Caco-2 (cell line): ENCODE results near the gene INHA. TPM values are rescaled to one million over a fixed set of nuclear protein-coding genes. Genes with fewer than 3 reads are reported as not detected.

Experiments used
- BruUV-seq: library from RNA; stranded (reverse); fragments of 400-500 nt; replicated peaks from 2 replicates; lab custom pipeline; 2021; lab: Mats Ljungman, UMichigan
- CTCF ChIA-PET: fragments of 300-600 bp; sonication (Branson Sonifier 250); formaldehyde crosslinking; loops from one replicate; lab custom pipeline; 2022; ENCODE audit warnings: antibody characterized with exemption; lab: Charles Lee
- POLR2A ChIA-PET: fragments of 300-600 bp; sonication (Branson Sonifier 250); formaldehyde crosslinking; loops from one replicate; lab custom pipeline; 2022; ENCODE audit warnings: antibody characterized with exemption; lab: Charles Lee
- DNase-seq, 2 experiments: peaks; one replicate each; pipeline versions ENCODE4 v3.0.0 to v3.0.0-alpha.2; 2020 to 2022
- H3K27me3 ChIP-seq: replicated peaks from 2 replicates; pipeline ENCODE4 v1.6.0; 2011; ENCODE audit warnings: low read length; ENCODE audit not compliant: control insufficient read depth, insufficient read depth
- H3K36me3 ChIP-seq: 2 replicates; pipeline ENCODE4 v1.5.1; 2011; ENCODE audit warnings: low read length; ENCODE audit not compliant: control insufficient read depth, insufficient read depth
- H3K4me1 ChIP-seq: fragments of 250-450 bp; sonication (Bioruptor Pico); 2 replicates; pipeline ENCODE4 v1.5.1; 2020; ENCODE audit warnings: mild to moderate bottlenecking
- H3K4me3 ChIP-seq: 2 replicates; pipeline ENCODE4 v1.5.1; 2011; ENCODE audit warnings: low read depth, mild to moderate bottlenecking, control low read depth, low read length
- H3K9me3 ChIP-seq: fragments of 250-450 bp; sonication (Bioruptor Pico); 2 replicates; pipeline ENCODE4 v1.5.1; 2020; ENCODE audit warnings: mild to moderate bottlenecking, moderate library complexity
- H3K27ac Mint-ChIP-seq: one replicate; pipeline ENCODE4 v1.8.0; 2022; ENCODE audit warnings: mixed read lengths; ENCODE audit not compliant: unreplicated experiment
- H3K27me3 Mint-ChIP-seq: one replicate; pipeline ENCODE4 v1.8.0; 2022; ENCODE audit warnings: mixed read lengths; ENCODE audit not compliant: insufficient read depth, unreplicated experiment
- H3K36me3 Mint-ChIP-seq: one replicate; pipeline ENCODE4 v1.8.0; 2022; ENCODE audit warnings: mild to moderate bottlenecking, mixed read lengths; ENCODE audit not compliant: insufficient read depth, unreplicated experiment
- H3K4me1 Mint-ChIP-seq: one replicate; pipeline ENCODE4 v1.8.0; 2022; ENCODE audit warnings: low read depth, mixed read lengths; ENCODE audit not compliant: unreplicated experiment
- H3K4me3 Mint-ChIP-seq: one replicate; pipeline ENCODE4 v1.8.0; 2022; ENCODE audit warnings: mild to moderate bottlenecking, moderate library complexity, mixed read lengths; ENCODE audit not compliant: unreplicated experiment
- H3K9me3 Mint-ChIP-seq: one replicate; pipeline ENCODE4 v1.8.0; 2022; ENCODE audit warnings: mixed read lengths; ENCODE audit not compliant: unreplicated experiment
- intact Hi-C: fragments of 100-400 bp; cut with micrococcal nuclease; formaldehyde crosslinking; loops from one replicate; pipeline ENCODE4 v1.10.0; 2022; ENCODE audit not compliant: unreplicated experiment
- total RNA-seq: library from RNA; stranded (reverse); gene quantifications from 2 replicates; pipeline ENCODE4 v1.2.3, GENCODE V29; 2022
- TF ChIP-seq, protein P1 (sequence below), 2 experiments: fragments of 200-600 bp in 1 of 2; IDR thresholded peaks; 1 replicate in 1 of 2; 2 replicates in 1 of 2; pipeline versions ENCODE4 v1.5.1 to v1.8.0; 2011 to 2022; ENCODE audit warnings: antibody characterized with exemption in 1 of 2, control low read depth in 1 of 2, inconsistent platforms in 1 of 2, low read depth in 1 of 2, low read length in 1 of 2, mild to moderate bottlenecking in 1 of 2, moderate library complexity in 1 of 2; ENCODE audit not compliant: insufficient read depth in 1 of 2, severe bottlenecking in 1 of 2, unreplicated experiment in 1 of 2

The INHA gene
- total RNA-seq, 1 experiment from 2014 or later, result 1.5 TPM

- no peak overlapping the region for H3K4me3 Mint-ChIP-seq
- H3K27me3 Mint-ChIP-seq, result no peaks in the 10 kb centered on the region
- Histone ChIP-seq H3K36me3 (no peaks in the 10 kb centered on the region), H3K27me3 (no peaks in the 10 kb centered on the region; the same call in 1 of the 2 replicates), H3K9me3 (no peaks in the 10 kb centered on the region), H3K4me3 (no peak overlapping the region), H3K4me1 (peaks cover 25% of the 10 kb centered on the region)
- no peaks in the 10 kb centered on the region for H3K9me3 Mint-ChIP-seq
- intact Hi-C loops, result loop anchor here (5.0 kb wide), 1 partner anchor 37 kb away; the partner anchor contains the start of gene STK11IP
- peaks cover 15% of the 10 kb centered on the region for H3K4me1 Mint-ChIP-seq
- no TSS peak for BruUV-seq
- ChIA-PET POLR2A (interaction anchor here (0.6 to 1.0 kb wide), 3 partner anchors 11 to 37 kb away, joined by 3 to 6 read pairs (median 3); partner anchors contain the start of genes OBSL1 and STK11IP), CTCF (interaction anchor here (0.6 to 3.4 kb wide), 8 partner anchors 8 to 276 kb away, joined by 3 to 19 read pairs (median 6); partner anchors contain the start of genes CHPF, OBSL1 and TMEM198)
- TF ChIP-seq, protein P1, sequence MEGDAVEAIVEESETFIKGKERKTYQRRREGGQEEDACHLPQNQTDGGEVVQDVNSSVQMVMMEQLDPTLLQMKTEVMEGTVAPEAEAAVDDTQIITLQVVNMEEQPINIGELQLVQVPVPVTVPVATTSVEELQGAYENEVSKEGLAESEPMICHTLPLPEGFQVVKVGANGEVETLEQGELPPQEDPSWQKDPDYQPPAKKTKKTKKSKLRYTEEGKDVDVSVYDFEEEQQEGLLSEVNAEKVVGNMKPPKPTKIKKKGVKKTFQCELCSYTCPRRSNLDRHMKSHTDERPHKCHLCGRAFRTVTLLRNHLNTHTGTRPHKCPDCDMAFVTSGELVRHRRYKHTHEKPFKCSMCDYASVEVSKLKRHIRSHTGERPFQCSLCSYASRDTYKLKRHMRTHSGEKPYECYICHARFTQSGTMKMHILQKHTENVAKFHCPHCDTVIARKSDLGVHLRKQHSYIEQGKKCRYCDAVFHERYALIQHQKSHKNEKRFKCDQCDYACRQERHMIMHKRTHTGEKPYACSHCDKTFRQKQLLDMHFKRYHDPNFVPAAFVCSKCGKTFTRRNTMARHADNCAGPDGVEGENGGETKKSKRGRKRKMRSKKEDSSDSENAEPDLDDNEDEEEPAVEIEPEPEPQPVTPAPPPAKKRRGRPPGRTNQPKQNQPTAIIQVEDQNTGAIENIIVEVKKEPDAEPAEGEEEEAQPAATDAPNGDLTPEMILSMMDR (IDR thresholded peaks at IDR 0.05; ENCODE audit: insufficient read depth in 1 of 2, low read depth in 1 of 2, low read length in 1 of 2, severe bottlenecking in 1 of 2, unreplicated experiment in 1 of 2), result peak; percentile 75 to 91
- H3K36me3 Mint-ChIP-seq, result peaks cover 13% of the 10 kb centered on the region
- peak in 1 of 2 experiments; percentile 33 for DNase-seq
- H3K27ac Mint-ChIP-seq, result peak overlapping the region; percentile 64
Measured at GRCh38 chr2:219560037-219560892, 11.8 kb upstream of the INHA start.

DNA sequence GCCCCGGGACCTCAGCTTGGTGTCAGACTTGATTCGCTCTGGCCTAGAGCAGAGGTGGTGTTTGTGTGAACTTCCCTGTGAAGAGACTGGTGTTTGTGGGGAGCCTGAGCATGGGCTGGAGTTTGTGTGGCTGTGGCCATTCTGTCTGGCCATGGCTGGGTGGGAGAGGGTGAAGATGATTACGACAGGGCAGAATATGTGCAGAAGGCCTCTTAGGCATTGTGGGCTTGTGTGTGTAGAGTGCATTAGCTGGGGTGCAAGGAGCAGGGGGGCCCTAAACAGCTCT lies 11.3 kb upstream of the INHA start:
- POLR2A ChIA-PET, result interaction anchor here (0.9 to 1.5 kb wide), 3 partner anchors 8 to 37 kb away, joined by 3 to 6 read pairs (median 3); partner anchors contain the start of genes OBSL1 and STK11IP
- DNase-seq, result no peak
- Histone ChIP-seq H3K9me3 (no peaks in the 10 kb centered on the region), H3K4me3 (no peak overlapping the region), H3K4me1 (peaks cover 25% of the 10 kb centered on the region), H3K27me3 (no peaks in the 10 kb centered on the region; the same call in 1 of the 2 replicates), H3K36me3 (no peaks in the 10 kb centered on the region)
- H3K36me3 Mint-ChIP-seq, result peaks cover 13% of the 10 kb centered on the region
- peaks cover 15% of the 10 kb centered on the region for H3K4me1 Mint-ChIP-seq
- TF ChIP-seq, protein P1 (IDR thresholded peaks at IDR 0.05; ENCODE audit: insufficient read depth in 1 of 2, low read depth in 1 of 2, low read length in 1 of 2, severe bottlenecking in 1 of 2, unreplicated experiment in 1 of 2), result no peak
- peak overlapping the region; percentile 64 for H3K27ac Mint-ChIP-seq
- H3K4me3 Mint-ChIP-seq, result no peak overlapping the region
- intact Hi-C loops, result loop anchor here (5.0 kb wide), 1 partner anchor 36 kb away; the partner anchor contains the start of gene STK11IP
- no peaks in the 10 kb centered on the region for H3K9me3 Mint-ChIP-seq
- no peaks in the 10 kb centered on the region for H3K27me3 Mint-ChIP-seq
- CTCF ChIA-PET, result interaction anchor here (1.4 to 3.4 kb wide), 7 partner anchors 8 to 129 kb away, joined by 3 to 19 read pairs (median 8); partner anchors contain the start of genes CHPF, OBSL1 and TMEM198
- BruUV-seq, result no TSS peak
